Adipocyte (in vitro differentiated cells): ENCODE results near the gene EFNA3.

Experiments
- DNase-seq: peaks from one replicate; pipeline ENCODE4 v3.0.0-alpha.2; 2015; ENCODE audit warnings: low read depth
- H3K27me3 ChIP-seq: replicated peaks from 2 replicates; pipeline ENCODE4 v1.7.0; 2013; ENCODE audit warnings: mild to moderate bottlenecking, low read length, moderate library complexity; ENCODE audit not compliant: control insufficient read depth, insufficient read depth
- H3K36me3 ChIP-seq: 2 replicates; pipeline ENCODE4 v1.7.0; 2013; ENCODE audit warnings: low read length, mild to moderate bottlenecking, moderate library complexity; ENCODE audit not compliant: control insufficient read depth, insufficient read depth, severe bottlenecking
- H3K4me1 ChIP-seq: 2 replicates; pipeline ENCODE4 v1.7.0; 2013; ENCODE audit warnings: mild to moderate bottlenecking, low read length, moderate library complexity; ENCODE audit not compliant: control insufficient read depth, insufficient read depth
- H3K4me3 ChIP-seq: 2 replicates; pipeline ENCODE4 v1.7.0; 2013; ENCODE audit warnings: mild to moderate bottlenecking, low read length, moderate library complexity
- H3K9ac ChIP-seq: 2 replicates; pipeline ENCODE4 v1.7.0; 2013; ENCODE audit warnings: mild to moderate bottlenecking, low read length, moderate library complexity
- H3K9me3 ChIP-seq: 2 replicates; pipeline ENCODE4 v1.7.0; 2013; ENCODE audit warnings: mild to moderate bottlenecking, low read length, moderate library complexity; ENCODE audit not compliant: control insufficient read depth

The EFNA3 gene

GRCh38 chr1:155038602-155039307 is 39.9 kb upstream of the EFNA3 start:
- H3K4me3 ChIP-seq, result no peak overlapping the region

GRCh38 chr1:155039308-155039669 is 39.3 kb upstream of the EFNA3 start:
- H3K9ac ChIP-seq, result no peak overlapping the region
- no peak overlapping the region for H3K4me3 ChIP-seq
- H3K27me3 ChIP-seq, result no peaks in the 10 kb centered on the region
- peaks cover 7% of the 10 kb centered on the region for H3K4me1 ChIP-seq
- H3K9me3 ChIP-seq, result no peaks in the 10 kb centered on the region
- H3K36me3 ChIP-seq, result no peaks in the 10 kb centered on the region
- DNase-seq, result no peak

More at GRCh38 chr1:155038602-155039307, 39.9 kb upstream of the EFNA3 start:
- Histone ChIP-seq H3K9ac (no peak overlapping the region), H3K9me3 (no peaks in the 10 kb centered on the region), H3K4me1 (peaks cover 7% of the 10 kb centered on the region), H3K36me3 (no peaks in the 10 kb centered on the region), H3K27me3 (peaks cover 4% of the 10 kb centered on the region)
- DNase-seq, result peak; percentile 11

- Histone ChIP-seq H3K27me3 (no peaks in the 10 kb centered on the region), H3K36me3 (no peaks in the 10 kb centered on the region), H3K4me3 (no peak overlapping the region), H3K9me3 (no peaks in the 10 kb centered on the region), H3K9ac (no peak overlapping the region), H3K4me1 (peaks cover 12% of the 10 kb centered on the region)
- no peak for DNase-seq
These were observed 38.1 kb upstream of the EFNA3 start for GRCh38 chr1:155040358-155041093.

- Histone ChIP-seq H3K4me1 (peaks cover 12% of the 10 kb centered on the region), H3K4me3 (no peak overlapping the region), H3K27me3 (no peaks in the 10 kb centered on the region)
These were observed 35.8 kb upstream of the EFNA3 start for GRCh38 chr1:155042789-155043188.

GRCh38 chr1:155043301-155043702 is 35.3 kb upstream of the EFNA3 start:
- H3K4me1 ChIP-seq, result peaks cover 12% of the 10 kb centered on the region
- DNase-seq, result no peak
- H3K9me3 ChIP-seq, result no peaks in the 10 kb centered on the region
- H3K27me3 ChIP-seq, result no peaks in the 10 kb centered on the region
- no peaks in the 10 kb centered on the region for H3K36me3 ChIP-seq
- no peak overlapping the region for H3K4me3 ChIP-seq
- H3K9ac ChIP-seq, result no peak overlapping the region

More at GRCh38 chr1:155042789-155043188, 35.8 kb upstream of the EFNA3 start:
- Histone ChIP-seq H3K36me3 (no peaks in the 10 kb centered on the region), H3K9me3 (no peaks in the 10 kb centered on the region), H3K9ac (no peak overlapping the region)
- no peak for DNase-seq

- H3K4me3 ChIP-seq, result no peak overlapping the region
- H3K36me3 ChIP-seq, result no peaks in the 10 kb centered on the region
- no peaks in the 10 kb centered on the region for H3K27me3 ChIP-seq
- H3K9ac ChIP-seq, result no peak overlapping the region
- H3K4me1 ChIP-seq, result peaks cover 12% of the 10 kb centered on the region
- no peak for DNase-seq
- no peaks in the 10 kb centered on the region for H3K9me3 ChIP-seq
These were observed 34.8 kb upstream of the EFNA3 start for GRCh38 chr1:155043793-155044192.

- H3K27me3 ChIP-seq, result no peaks in the 10 kb centered on the region
- no peaks in the 10 kb centered on the region for H3K36me3 ChIP-seq
- no peaks in the 10 kb centered on the region for H3K9me3 ChIP-seq
- H3K4me3 ChIP-seq, result no peak overlapping the region
- H3K9ac ChIP-seq, result no peak overlapping the region
- no peak for DNase-seq
- H3K4me1 ChIP-seq, result peaks cover 10% of the 10 kb centered on the region
These were observed 34.3 kb upstream of the EFNA3 start for GRCh38 chr1:155044365-155044764.

GRCh38 chr1:155044812-155045657 is 33.6 kb upstream of the EFNA3 start:
- DNase-seq, result peak; percentile 82
- Histone ChIP-seq H3K9ac (peak overlapping the region; percentile 4), H3K36me3 (no peaks in the 10 kb centered on the region), H3K27me3 (no peaks in the 10 kb centered on the region), H3K9me3 (no peaks in the 10 kb centered on the region), H3K4me1 (peaks cover 17% of the 10 kb centered on the region), H3K4me3 (no peak overlapping the region)

- peaks cover 30% of the 10 kb centered on the region for H3K4me1 ChIP-seq
- no peak for DNase-seq
- H3K4me3 ChIP-seq, result no peak overlapping the region
- no peaks in the 10 kb centered on the region for H3K36me3 ChIP-seq
- no peaks in the 10 kb centered on the region for H3K9me3 ChIP-seq
- no peak overlapping the region for H3K9ac ChIP-seq
- H3K27me3 ChIP-seq, result no peaks in the 10 kb centered on the region
These were observed 29.9 kb upstream of the EFNA3 start for GRCh38 chr1:155048449-155049334.

GRCh38 chr1:155049651-155050559 is 28.7 kb upstream of the EFNA3 start:
- peak overlapping the region; percentile 82 for H3K9ac ChIP-seq
- peaks cover 25% of the 10 kb centered on the region for H3K4me1 ChIP-seq
- DNase-seq, result no peak
- H3K4me3 ChIP-seq, result peak overlapping the region; percentile 82
- no peaks in the 10 kb centered on the region for H3K27me3 ChIP-seq
- peaks cover 11% of the 10 kb centered on the region for H3K36me3 ChIP-seq
- H3K9me3 ChIP-seq, result no peaks in the 10 kb centered on the region
